GM11168 (cell line): Measurements from ENCODE around the gene INHBB.

Source experiments
- in situ Hi-C: fragments of 300-500 bp; cut with MboI; formaldehyde crosslinking; loops from one replicate; pipeline ENCODE4 v1.12.0; 2022; ENCODE audit warnings: low sequenced_read_pairs; ENCODE audit not compliant: unreplicated experiment

Gene INHBB

DNA sequence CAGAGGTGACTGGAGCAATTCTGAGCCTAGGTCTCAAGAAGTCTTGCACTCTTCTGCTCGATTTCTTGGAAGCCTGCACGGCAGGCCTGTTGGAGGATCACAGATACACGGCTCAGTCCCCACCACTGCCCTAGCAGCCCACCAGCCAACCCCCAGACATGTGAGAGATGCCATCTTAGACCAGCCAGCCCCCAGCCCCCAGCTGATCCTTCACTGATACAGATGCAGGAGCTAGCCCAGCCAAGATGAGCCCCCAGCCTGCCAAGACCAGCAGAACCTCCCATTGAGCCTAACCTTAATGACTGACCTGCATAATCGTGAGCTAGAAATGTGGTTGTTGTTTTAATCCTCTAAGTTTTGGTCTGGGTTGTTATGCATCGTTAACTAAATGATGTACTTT is 47.5 kb downstream of the INHBB start:
- in situ Hi-C loops, result no loop called here

DNA sequence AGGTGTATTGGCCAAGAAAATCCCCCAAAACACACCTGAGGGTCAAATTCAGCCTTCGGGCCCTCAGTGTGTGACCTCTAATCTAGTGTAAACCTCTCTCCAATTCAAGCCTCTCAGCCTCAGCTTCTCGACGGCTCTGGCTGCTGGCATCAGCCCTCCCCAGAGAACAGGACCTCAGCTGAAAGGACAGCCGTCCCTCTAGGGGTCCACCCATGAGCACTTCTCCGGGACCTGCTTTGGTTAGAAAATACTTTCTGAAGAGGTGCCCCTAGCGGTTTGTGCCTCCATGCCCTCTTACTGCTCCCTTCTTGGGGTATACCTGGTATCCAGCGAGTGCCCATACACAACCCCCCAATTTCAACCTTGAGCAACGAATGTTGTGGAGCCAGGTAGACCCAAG is 48.8 kb downstream of the INHBB start:
- in situ Hi-C loops, result no loop called here

DNA sequence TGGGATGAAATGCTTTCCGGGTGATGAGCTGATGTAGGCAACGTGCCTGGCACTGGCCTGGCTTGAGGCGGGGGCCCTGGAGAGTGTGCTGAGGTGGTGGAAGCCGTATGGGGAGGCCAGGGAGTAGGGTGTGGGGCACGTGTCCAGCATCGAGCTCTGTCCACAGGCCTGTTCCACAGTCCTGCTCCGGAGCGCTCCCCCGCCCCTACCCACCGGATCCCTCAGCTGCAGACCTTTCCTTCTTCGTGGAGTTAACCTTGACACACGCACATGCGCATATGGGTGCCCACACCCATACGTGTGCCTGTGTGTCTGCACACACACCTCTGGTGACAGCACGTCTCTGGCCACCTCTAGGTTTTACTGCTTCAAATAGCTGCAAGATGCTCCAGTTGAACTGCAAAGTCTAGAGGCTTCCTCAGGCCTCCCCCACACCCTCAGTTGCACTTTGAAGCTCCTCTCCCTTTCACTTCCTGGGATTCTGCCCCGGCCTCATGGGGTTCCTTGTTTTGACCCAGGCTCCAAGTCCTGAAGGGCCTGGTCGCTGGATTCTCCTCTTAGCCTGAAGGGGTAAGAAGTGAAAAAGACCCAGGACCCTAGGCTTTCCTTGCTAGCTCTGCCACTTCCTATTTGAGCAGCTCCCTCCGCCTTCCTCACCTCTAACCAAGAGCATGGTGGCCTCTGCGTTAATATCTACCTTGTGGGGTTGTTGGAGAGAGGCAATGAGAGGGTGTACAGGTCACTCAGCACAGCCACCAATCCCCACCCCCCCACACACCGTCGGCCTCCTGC is 49.5 kb downstream of the INHBB start:
- in situ Hi-C loops, result no loop called here

DNA sequence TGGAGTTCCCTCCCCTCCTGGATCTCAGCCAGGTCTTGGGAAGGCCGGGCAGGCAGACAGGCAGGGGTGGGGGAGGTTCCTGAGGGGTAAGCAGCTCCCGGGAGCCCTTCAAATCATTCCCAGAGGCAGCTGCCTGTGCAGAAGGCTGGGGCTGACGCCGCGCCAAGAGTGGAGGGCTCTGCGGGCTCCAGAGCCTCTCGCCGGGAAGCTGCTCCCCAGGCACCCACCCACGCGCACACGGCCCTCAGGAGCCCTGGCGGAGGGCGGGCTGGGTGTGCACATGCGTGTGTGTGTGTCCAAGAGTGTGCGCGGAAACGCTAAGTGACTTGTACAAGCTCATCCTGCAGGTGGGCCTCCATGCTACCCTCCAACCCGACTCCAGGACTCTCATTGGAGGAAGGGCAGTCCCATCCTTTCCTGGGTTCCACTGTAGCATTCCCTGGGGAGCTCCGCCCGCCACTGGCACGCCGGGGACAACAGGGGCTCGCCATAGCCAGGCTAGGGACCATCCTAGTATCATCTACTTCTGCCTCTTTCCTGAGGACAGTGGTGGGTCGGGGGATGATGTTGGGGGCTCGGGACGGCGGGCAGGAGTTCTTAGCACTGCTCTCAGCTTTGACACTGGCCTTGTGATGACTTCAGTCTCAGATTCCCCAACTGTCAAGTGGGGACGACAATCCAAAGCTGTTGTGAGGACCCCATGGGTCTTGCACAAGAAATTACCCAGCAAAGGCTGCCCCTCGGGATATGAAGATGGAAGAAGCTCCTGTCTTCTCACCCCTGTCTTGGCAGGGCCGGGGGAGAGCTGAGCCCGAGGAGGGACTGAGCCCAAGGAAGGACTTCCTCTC is 50.3 kb downstream of the INHBB start:
- in situ Hi-C loops, result no loop called here

DNA sequence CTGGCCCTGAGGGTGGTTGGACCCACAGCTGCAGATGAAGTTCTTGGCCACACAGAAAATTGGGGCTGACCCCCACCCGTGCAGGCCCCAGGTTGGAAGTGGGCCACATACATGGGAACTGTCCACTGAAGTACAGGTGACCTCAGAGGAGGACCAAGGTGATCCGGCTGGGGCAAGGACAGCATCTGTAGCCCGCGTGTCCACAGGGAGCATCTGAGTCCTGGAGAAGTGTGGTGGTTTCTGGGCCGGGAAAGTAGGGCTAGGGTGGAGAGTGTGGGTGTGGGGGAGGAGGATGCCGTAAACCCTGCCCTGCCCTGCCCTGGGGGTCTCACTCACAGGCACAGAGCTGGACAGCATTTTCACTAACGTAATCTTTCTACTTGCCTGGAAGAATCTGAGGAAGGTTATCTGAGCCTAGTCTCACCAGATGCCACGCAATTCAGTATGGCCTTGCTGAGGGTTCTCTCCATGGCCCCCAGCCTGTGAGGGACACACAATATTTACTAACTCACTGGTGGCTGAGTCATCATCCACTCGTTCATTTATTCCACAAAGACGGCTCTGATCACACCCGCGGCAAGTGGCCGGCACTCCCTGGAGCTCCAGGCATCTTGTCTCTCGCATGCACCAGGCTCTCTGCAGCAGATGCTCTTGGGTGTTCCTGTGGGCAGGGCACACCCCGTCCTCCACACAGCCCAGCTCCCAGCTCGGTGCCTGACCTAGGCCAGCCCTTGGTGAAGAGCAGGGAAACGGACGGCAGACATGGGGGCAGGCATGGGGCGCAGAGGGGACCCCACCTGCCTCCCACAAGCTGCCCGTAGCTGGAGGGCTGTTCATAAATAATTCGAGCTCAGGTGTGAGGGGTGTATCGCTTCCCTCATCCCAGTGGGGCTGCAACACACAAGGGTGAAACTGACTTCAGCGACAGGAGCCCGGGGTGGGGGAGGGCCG is 51.2 kb downstream of the INHBB start:
- in situ Hi-C loops, result no loop called here

DNA sequence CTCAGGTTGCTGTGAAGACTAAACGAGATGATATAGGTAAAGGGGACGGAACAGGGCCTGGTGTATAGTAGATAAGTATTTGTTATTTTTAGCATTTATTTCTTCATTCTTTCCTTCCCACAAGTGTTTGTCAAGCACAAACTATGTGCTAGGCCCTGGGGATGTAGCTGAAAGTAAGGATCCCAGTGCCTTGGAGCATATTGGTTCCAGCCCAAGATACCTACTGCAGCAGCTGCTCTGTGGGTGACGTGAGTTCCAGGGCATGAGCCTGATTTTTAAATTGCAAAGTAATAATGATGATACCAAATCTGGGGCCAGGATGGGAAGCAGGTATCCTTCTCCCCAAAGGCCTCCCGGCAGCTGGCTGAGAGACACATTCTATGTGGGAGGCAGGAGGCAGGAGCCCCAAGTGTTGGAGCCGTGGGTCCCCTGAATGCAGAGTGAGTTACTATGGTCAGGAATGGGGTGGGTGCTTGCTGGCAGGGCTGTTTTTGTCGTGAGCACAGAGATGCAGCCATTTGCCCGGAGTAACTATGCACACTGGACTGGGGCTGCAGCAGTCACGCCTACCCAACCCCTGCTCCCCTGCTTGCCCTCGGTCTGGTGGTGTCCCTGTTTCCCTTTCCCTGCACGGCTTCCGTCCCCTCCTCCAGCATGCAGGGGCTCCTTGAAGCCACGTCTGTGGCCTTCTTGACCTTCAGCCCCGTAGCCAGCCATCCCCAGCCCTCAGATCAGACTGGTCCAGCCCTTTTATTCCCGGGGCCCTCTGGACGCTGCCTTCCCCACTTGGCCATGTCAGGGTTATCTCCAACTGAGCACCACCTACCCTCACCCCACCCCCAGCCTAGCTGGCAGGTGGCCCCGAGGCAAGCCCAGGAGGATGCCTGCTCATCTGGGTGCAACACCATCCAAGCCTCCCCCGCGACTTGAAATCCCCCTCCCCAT is 52.4 kb downstream of the INHBB start:
- in situ Hi-C loops, result no loop called here

DNA sequence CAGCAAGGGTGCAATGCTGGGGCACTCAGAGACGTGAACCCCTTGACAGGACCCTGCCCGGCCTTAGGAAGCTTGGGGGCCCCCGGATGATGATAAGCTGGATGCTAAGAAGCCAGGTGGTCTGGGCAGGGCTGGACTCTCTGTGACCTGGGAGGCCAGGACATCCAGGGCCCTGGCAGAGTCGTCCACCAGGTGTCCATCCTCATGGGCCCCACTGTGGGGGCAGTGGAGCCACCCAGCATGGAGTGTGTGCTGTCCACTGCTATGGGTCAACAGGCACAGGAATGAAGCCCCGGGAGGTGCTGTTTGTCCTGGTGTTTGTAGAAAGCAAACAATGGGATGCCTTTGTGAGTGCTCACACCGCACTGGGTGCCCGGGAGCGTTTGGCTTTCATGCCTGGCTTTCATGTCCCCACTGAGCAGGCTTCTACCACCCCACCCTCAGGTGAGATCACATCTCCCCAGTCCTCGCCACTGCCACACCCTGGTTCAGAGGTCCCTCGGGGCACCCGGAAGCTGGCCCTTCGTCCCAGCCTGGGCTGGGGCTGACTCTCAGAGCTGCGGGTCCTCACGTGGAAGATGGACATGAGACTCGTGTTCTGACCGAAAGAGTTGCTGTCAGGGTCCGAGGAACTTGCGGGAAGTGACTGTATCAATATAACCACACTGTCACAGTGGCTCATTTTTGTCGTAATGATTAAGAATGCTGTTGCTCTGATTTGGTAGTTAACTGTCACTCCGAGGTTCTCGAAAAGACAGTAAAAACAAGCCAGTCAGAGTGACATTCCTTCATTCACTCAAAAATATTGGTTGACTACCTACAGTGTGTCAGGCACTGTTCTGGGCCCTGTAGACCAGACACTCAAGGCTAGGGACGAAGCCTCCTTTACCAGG is 53.3 kb downstream of the INHBB start:
- in situ Hi-C loops, result no loop called here

DNA sequence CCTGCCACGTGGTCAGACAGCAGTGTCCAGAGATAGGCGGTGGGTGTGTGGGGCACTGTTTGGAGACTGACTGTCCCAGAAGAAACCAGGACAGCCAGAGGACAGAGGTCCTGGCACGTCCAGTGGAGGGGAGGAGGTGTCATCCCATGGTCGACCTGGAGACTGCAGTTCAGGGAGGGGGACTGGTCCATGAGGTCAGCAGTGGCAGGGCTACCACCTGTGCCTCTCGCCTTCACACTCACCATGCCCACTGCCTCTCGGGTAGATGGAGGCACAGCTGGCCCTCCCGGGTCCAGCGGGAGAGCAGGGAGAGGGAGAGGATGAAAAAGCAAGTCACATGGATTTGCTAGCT is 53.9 kb downstream of the INHBB start:
- in situ Hi-C loops, result no loop called here

DNA sequence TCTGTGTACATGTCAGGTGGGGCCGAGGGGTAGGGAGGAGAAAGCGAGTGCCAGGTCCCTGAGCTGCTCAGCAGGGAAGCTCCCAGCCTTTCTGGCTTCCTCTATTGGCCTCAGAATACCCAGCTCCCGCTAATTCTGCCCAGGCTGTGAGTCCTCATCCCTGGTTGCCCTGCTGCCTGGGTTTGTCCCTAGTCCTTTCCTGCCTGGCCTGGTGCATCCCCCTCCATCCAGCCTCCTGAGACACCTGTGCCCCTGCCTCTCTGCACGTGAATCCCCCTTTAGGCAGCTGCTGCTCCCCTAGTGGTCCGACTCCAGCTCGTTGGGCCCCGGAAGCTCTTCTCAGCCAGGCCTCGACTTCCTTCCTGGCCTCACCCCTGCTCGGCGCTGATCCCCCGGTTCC is 54.6 kb downstream of the INHBB start:
- in situ Hi-C loops, result no loop called here
